Upper lobe of right lung (tissue), 1 donor: Measurements from ENCODE around the gene WEE2. TPM values are rescaled to one million over a fixed set of nuclear protein-coding genes. Genes with fewer than 3 reads are reported as not detected.

ENCODE experiments used
- ATAC-seq: fragments of 200-7000 bp; cut with Tn5 transposase; one replicate; pipeline ENCODE4 v1.9.1; 2020; ENCODE audit warnings: mild to moderate bottlenecking, moderate library complexity
- DNase-seq: peaks from one replicate; pipeline ENCODE4 v3.0.0-alpha.2; 2020
- H3K27ac ChIP-seq: fragments of 200-600 bp; one replicate; pipeline ENCODE4 v1.8.0; 2022
- H3K27me3 ChIP-seq: fragments of 200-600 bp; one replicate; pipeline ENCODE4 v1.8.0; 2022; ENCODE audit warnings: mild to moderate bottlenecking
- H3K36me3 ChIP-seq: fragments of 200-600 bp; one replicate; pipeline ENCODE4 v1.8.0; 2022
- H3K4me1 ChIP-seq: fragments of 200-600 bp; one replicate; pipeline ENCODE4 v1.8.0; 2022
- H3K4me3 ChIP-seq: fragments of 200-600 bp; one replicate; pipeline ENCODE4 v1.8.0; 2022; ENCODE audit warnings: mild to moderate bottlenecking
- H3K9me3 ChIP-seq: fragments of 200-600 bp; one replicate; pipeline ENCODE4 v1.8.0; 2022
- intact Hi-C: fragments of 100-400 bp; cut with DNase I; formaldehyde crosslinking; loops from one replicate; pipeline ENCODE4 v1.11.0; 2022
- total RNA-seq: library from RNA; stranded (reverse); fragmentation: NEBNext Ultra II Directional; extraction: Animal tissue kit (Norgen Biotek cat#: 25700); gene quantifications from one replicate; pipeline ENCODE4 v1.2.1, GENCODE V29; 2021
- TF ChIP-seq, protein P1 (sequence below): fragments of 200-600 bp; IDR thresholded peaks from one replicate; pipeline ENCODE4 v1.8.0; 2022; ENCODE audit warnings: antibody characterized with exemption
- donor health status: DM: no; HTN: yes; CAD: no; lungs with severe emphysema.

WEE2 gene
- total RNA-seq, 1 donor from 2014 or later, result not detected

- ATAC-seq (no peak), DNase-seq (no peak)
- no peaks in the 10 kb centered on the region for H3K27me3 ChIP-seq
- no peaks in the 10 kb centered on the region for H3K9me3 ChIP-seq
- H3K4me3 ChIP-seq, result no peak overlapping the region
- TF ChIP-seq, protein P1, sequence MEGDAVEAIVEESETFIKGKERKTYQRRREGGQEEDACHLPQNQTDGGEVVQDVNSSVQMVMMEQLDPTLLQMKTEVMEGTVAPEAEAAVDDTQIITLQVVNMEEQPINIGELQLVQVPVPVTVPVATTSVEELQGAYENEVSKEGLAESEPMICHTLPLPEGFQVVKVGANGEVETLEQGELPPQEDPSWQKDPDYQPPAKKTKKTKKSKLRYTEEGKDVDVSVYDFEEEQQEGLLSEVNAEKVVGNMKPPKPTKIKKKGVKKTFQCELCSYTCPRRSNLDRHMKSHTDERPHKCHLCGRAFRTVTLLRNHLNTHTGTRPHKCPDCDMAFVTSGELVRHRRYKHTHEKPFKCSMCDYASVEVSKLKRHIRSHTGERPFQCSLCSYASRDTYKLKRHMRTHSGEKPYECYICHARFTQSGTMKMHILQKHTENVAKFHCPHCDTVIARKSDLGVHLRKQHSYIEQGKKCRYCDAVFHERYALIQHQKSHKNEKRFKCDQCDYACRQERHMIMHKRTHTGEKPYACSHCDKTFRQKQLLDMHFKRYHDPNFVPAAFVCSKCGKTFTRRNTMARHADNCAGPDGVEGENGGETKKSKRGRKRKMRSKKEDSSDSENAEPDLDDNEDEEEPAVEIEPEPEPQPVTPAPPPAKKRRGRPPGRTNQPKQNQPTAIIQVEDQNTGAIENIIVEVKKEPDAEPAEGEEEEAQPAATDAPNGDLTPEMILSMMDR, result no peak
- intact Hi-C loops, result no loop called here
- H3K4me1 ChIP-seq, result no peaks in the 10 kb centered on the region
- no peaks in the 10 kb centered on the region for H3K36me3 ChIP-seq
- no peak overlapping the region for H3K27ac ChIP-seq
Observed at GRCh38 chr7:141715018-141715417, 6.9 kb downstream of the WEE2 start.

- intact Hi-C loops, result no loop called here
- Histone ChIP-seq H3K27ac (no peak overlapping the region), H3K9me3 (no peaks in the 10 kb centered on the region), H3K4me1 (no peaks in the 10 kb centered on the region), H3K4me3 (no peak overlapping the region), H3K27me3 (no peaks in the 10 kb centered on the region), H3K36me3 (no peaks in the 10 kb centered on the region)
- TF ChIP-seq, protein P1, result no peak
- no peak for DNase-seq
- ATAC-seq, result no peak
Observed at GRCh38 chr7:141715794-141716689, 7.9 kb downstream of the WEE2 start.

- H3K36me3 ChIP-seq, result no peaks in the 10 kb centered on the region
- no peak for ATAC-seq
- H3K4me3 ChIP-seq, result no peak overlapping the region
- no peaks in the 10 kb centered on the region for H3K4me1 ChIP-seq
- H3K27me3 ChIP-seq, result no peaks in the 10 kb centered on the region
- intact Hi-C loops, result no loop called here
- no peak overlapping the region for H3K27ac ChIP-seq
- no peaks in the 10 kb centered on the region for H3K9me3 ChIP-seq
- TF ChIP-seq, protein P1, result no peak
- DNase-seq, result no peak
Observed at GRCh38 chr7:141717450-141717849, 9.3 kb downstream of the WEE2 start.

GRCh38 chr7:141722529-141722928, 14.4 kb downstream of the WEE2 start:
- ATAC-seq (no peak), DNase-seq (no peak)
- intact Hi-C loops, result no loop called here
- no peak overlapping the region for H3K4me3 ChIP-seq
- no peaks in the 10 kb centered on the region for H3K27me3 ChIP-seq
- no peak overlapping the region for H3K27ac ChIP-seq
- no peaks in the 10 kb centered on the region for H3K4me1 ChIP-seq
- no peaks in the 10 kb centered on the region for H3K36me3 ChIP-seq
- TF ChIP-seq, protein P1, result no peak
- no peaks in the 10 kb centered on the region for H3K9me3 ChIP-seq

- no peaks in the 10 kb centered on the region for H3K4me1 ChIP-seq
- DNase-seq (no peak), ATAC-seq (no peak)
- no peaks in the 10 kb centered on the region for H3K9me3 ChIP-seq
- intact Hi-C loops, result no loop called here
- H3K4me3 ChIP-seq, result no peak overlapping the region
- TF ChIP-seq, protein P1, result no peak
- H3K27me3 ChIP-seq, result no peaks in the 10 kb centered on the region
- no peaks in the 10 kb centered on the region for H3K36me3 ChIP-seq
- H3K27ac ChIP-seq, result no peak overlapping the region
Observed at GRCh38 chr7:141729020-141729419, 20.9 kb downstream of the WEE2 start.
